C4-2B (cell line): ENCODE measurements around the gene LTBP1.

ENCODE experiments used
- ZFX ChIP-seq: fragments of 450-650 bp; IDR thresholded peaks from 2 replicates; pipeline ENCODE4 v1.6.1; 2017
- TF ChIP-seq, protein P1 (sequence below): fragments of 450-650 bp; conservative IDR thresholded peaks from 2 replicates; pipeline ENCODE4 v1.5.1; 2017; ENCODE audit warnings: mild to moderate bottlenecking

DNA sequence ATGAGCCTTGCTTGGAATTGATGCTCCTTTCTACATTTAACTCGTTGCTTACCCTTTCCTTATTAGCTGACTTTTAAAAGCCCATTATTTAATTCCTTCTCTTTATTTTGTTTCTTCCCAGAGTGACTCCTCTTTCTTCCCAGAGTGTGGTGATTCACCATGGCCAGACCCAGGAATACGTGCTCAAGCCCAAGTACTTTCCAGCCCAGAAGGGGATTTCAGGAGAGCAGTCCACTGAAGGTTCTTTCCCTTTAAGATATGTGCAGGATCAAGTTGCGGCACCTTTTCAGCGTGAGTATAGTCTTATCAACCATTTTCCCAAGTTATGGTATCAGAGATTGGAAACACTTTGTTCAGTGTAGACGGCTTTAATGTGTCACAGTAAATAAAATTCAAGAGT, 163.7 kb downstream of the LTBP1 start:
- TF ChIP-seq, protein P1, sequence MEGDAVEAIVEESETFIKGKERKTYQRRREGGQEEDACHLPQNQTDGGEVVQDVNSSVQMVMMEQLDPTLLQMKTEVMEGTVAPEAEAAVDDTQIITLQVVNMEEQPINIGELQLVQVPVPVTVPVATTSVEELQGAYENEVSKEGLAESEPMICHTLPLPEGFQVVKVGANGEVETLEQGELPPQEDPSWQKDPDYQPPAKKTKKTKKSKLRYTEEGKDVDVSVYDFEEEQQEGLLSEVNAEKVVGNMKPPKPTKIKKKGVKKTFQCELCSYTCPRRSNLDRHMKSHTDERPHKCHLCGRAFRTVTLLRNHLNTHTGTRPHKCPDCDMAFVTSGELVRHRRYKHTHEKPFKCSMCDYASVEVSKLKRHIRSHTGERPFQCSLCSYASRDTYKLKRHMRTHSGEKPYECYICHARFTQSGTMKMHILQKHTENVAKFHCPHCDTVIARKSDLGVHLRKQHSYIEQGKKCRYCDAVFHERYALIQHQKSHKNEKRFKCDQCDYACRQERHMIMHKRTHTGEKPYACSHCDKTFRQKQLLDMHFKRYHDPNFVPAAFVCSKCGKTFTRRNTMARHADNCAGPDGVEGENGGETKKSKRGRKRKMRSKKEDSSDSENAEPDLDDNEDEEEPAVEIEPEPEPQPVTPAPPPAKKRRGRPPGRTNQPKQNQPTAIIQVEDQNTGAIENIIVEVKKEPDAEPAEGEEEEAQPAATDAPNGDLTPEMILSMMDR: no peak
- no peak for TF ChIP-seq ZFX
